Brain pericyte (primary cell): ENCODE measurements around the gene TENM4.

ENCODE experiments used
- DNase-seq: peaks from one replicate; pipeline ENCODE4 v3.0.0-alpha.2; 2012; ENCODE audit warnings: low read depth, low spot score

The TENM4 gene

GRCh38 chr11:79026803-79027445 lies 413.9 kb downstream of the TENM4 start:
- no peak for DNase-seq

- DNase-seq, result no peak
These were observed 415.2 kb downstream of the TENM4 start for GRCh38 chr11:79025622-79026021.

GRCh38 chr11:79025097-79025496 lies 415.7 kb downstream of the TENM4 start:
- DNase-seq, result no peak

- no peak for DNase-seq
These were observed 418.6 kb downstream of the TENM4 start for GRCh38 chr11:79022265-79022664.

GRCh38 chr11:79021601-79022000 lies 419.2 kb downstream of the TENM4 start:
- DNase-seq, result no peak

- DNase-seq, result no peak
These were observed 420.9 kb downstream of the TENM4 start for GRCh38 chr11:79019975-79020374.

- DNase-seq, result no peak
These were observed 421.6 kb downstream of the TENM4 start for GRCh38 chr11:79019277-79019676.

- no peak for DNase-seq
These were observed 422.4 kb downstream of the TENM4 start for GRCh38 chr11:79018371-79018849.

GRCh38 chr11:79017811-79018210 lies 423.0 kb downstream of the TENM4 start:
- DNase-seq, result no peak

GRCh38 chr11:79013509-79013908 lies 427.3 kb downstream of the TENM4 start:
- no peak for DNase-seq

- DNase-seq, result no peak
These were observed 429.5 kb downstream of the TENM4 start for GRCh38 chr11:79011357-79011756.

- DNase-seq, result no peak
These were observed 432.9 kb downstream of the TENM4 start for GRCh38 chr11:79007771-79008402.

GRCh38 chr11:79006854-79007253 lies 434.0 kb downstream of the TENM4 start:
- no peak for DNase-seq

GRCh38 chr11:78996007-78996406 lies 444.8 kb downstream of the TENM4 start:
- DNase-seq, result no peak

- DNase-seq, result no peak
These were observed 445.7 kb downstream of the TENM4 start for GRCh38 chr11:78995171-78995570.

GRCh38 chr11:78993802-78994430 lies 446.9 kb downstream of the TENM4 start:
- DNase-seq, result no peak

GRCh38 chr11:78991681-78992080 lies 449.1 kb downstream of the TENM4 start:
- no peak for DNase-seq

- no peak for DNase-seq
These were observed 450.6 kb downstream of the TENM4 start for GRCh38 chr11:78990261-78990660.

- DNase-seq, result no peak
These were observed 453.1 kb downstream of the TENM4 start for GRCh38 chr11:78987748-78988147.

- DNase-seq, result no peak
These were observed 454.5 kb downstream of the TENM4 start for GRCh38 chr11:78986305-78986704.

- DNase-seq, result no peak
These were observed 455.2 kb downstream of the TENM4 start for GRCh38 chr11:78985663-78986062.

- DNase-seq, result no peak
These were observed 458.4 kb downstream of the TENM4 start for GRCh38 chr11:78982473-78982872.

- DNase-seq, result no peak
These were observed 459.7 kb downstream of the TENM4 start for GRCh38 chr11:78981153-78981552.
